Activated CD4-positive, alpha-beta T cell treated with anti-CD3 and anti-CD28 coated beads, Interleukin-2, amount 50 U/mL, for 16 hours (primary cell): ENCODE results near the gene CPLX3.

Experiments used
- DNase-seq: peaks from one replicate; pipeline ENCODE4 v3.0.0-alpha.2; 2020

CPLX3 gene

GRCh38 chr15:74788683-74789151 is 37.7 kb upstream of the CPLX3 start:
- peak; percentile 70 for DNase-seq

- peak; percentile 51 for DNase-seq
Observed at GRCh38 chr15:74789171-74789631, 37.2 kb upstream of the CPLX3 start.

- no peak for DNase-seq
Observed at GRCh38 chr15:74789741-74790079, 36.7 kb upstream of the CPLX3 start.

- DNase-seq = peak; percentile 70
Observed at GRCh38 chr15:74790080-74790916, 36.1 kb upstream of the CPLX3 start.

- no peak for DNase-seq
Observed at GRCh38 chr15:74791007-74791406, 35.4 kb upstream of the CPLX3 start.

GRCh38 chr15:74791667-74792066 is 34.8 kb upstream of the CPLX3 start:
- no peak for DNase-seq

- DNase-seq = no peak
Observed at GRCh38 chr15:74792227-74793016, 34.0 kb upstream of the CPLX3 start.

GRCh38 chr15:74793135-74794028 is 33.0 kb upstream of the CPLX3 start:
- peak; percentile 60 for DNase-seq

- DNase-seq = no peak
Observed at GRCh38 chr15:74794248-74794969, 32.0 kb upstream of the CPLX3 start.

GRCh38 chr15:74794970-74795349 is 31.5 kb upstream of the CPLX3 start:
- DNase-seq = no peak

GRCh38 chr15:74795966-74796625 is 30.3 kb upstream of the CPLX3 start:
- no peak for DNase-seq

- no peak for DNase-seq
Observed at GRCh38 chr15:74798388-74799254, 27.8 kb upstream of the CPLX3 start.

- DNase-seq = no peak
Observed at GRCh38 chr15:74799255-74799855, 27.1 kb upstream of the CPLX3 start.

GRCh38 chr15:74799856-74800558 is 26.4 kb upstream of the CPLX3 start:
- peak; percentile 87 for DNase-seq

GRCh38 chr15:74800559-74801094 is 25.8 kb upstream of the CPLX3 start:
- DNase-seq = no peak

- no peak for DNase-seq
Observed at GRCh38 chr15:74801311-74801997, 25.0 kb upstream of the CPLX3 start.

- no peak for DNase-seq
Observed at GRCh38 chr15:74802290-74802689, 24.1 kb upstream of the CPLX3 start.

- no peak for DNase-seq
Observed at GRCh38 chr15:74802862-74803447, 23.5 kb upstream of the CPLX3 start.
